Endothelial cell of umbilical vein (primary cell): ENCODE results near the gene IGF2BP1. TPM values are rescaled to one million over a fixed set of nuclear protein-coding genes. Genes with fewer than 3 reads are reported as not detected.

Experiments used
- BruUV-seq: library from RNA; stranded (reverse); fragments of 400-500 nt; replicated peaks from 2 replicates; lab custom pipeline; 2021; lab: Mats Ljungman, UMichigan
- CTCF ChIA-PET: fragments of 300-600, 350-600 bp; sonication (Branson Sonifier 250); formaldehyde crosslinking; loops from one replicate; lab custom pipeline; 2021; ENCODE audit warnings: antibody characterized with exemption, inconsistent platforms; lab: Charles Lee
- POLR2A ChIA-PET: fragments of 300-600, 350-600 bp; sonication (Branson Sonifier 250); formaldehyde crosslinking; loops from one replicate; lab custom pipeline; 2021; ENCODE audit warnings: antibody characterized with exemption, inconsistent platforms; lab: Charles Lee
- DNase-seq: peaks from one replicate; pipeline ENCODE4 v3.0.0-alpha.2; 2011; ENCODE audit warnings: low read depth, low spot score
- FAIRE-seq: peaks from 2 replicates; lab custom pipeline; 2011; peaks lifted over from hg19 to GRCh38; lab: Jason Lieb, UNC
- H2AFZ ChIP-seq: 2 replicates; pipeline ENCODE4 v1.6.0; 2012; ENCODE audit warnings: low read depth, low read length, control low read depth, inconsistent platforms
- H3K27ac ChIP-seq: 2 replicates; pipeline ENCODE4 v1.5.1; 2011; ENCODE audit warnings: low read depth, mild to moderate bottlenecking, control low read depth, low read length, moderate library complexity; ENCODE audit not compliant: insufficient read depth
- H3K27me3 ChIP-seq, 2 experiments: 2 replicates each; pipeline versions ENCODE4 v1.6.0 to v1.6.1; 2011; ENCODE audit warnings: low read length in 2 of 2, mixed read lengths in 1 of 2; ENCODE audit not compliant: control insufficient read depth in 2 of 2, insufficient read depth in 2 of 2
- H3K36me3 ChIP-seq, 2 experiments: 2 replicates in 1 of 2; 3 replicates in 1 of 2; pipeline ENCODE4 v1.5.1; 2011; ENCODE audit warnings: low read length in 2 of 2, mild to moderate bottlenecking in 1 of 2, moderate library complexity in 1 of 2; ENCODE audit not compliant: control insufficient read depth in 2 of 2, insufficient read depth in 2 of 2; ENCODE audit errors: extremely low read depth in 1 of 2
- H3K4me1 ChIP-seq: 3 replicates; pipeline ENCODE4 v1.5.1; 2011; ENCODE audit warnings: mild to moderate bottlenecking, low read length; ENCODE audit not compliant: control insufficient read depth, insufficient read depth; ENCODE audit errors: extremely low read depth
- H3K4me2 ChIP-seq: 2 replicates; pipeline ENCODE4 v1.6.1; 2011; ENCODE audit warnings: low read length, control low read depth, mixed read lengths; ENCODE audit not compliant: insufficient read depth
- H3K4me3 ChIP-seq, 3 experiments: fragments of 200-600 bp in 1 of 3; sonication (generic), shearing (Covaris generic) in 1 of 3; replicated peaks in 1 of 3; 2 replicates each; pipeline ENCODE4 v1.5.1; 2011 to 2016; ENCODE audit warnings: control low read depth in 3 of 3, low read length in 3 of 3, mild to moderate bottlenecking in 2 of 3, inconsistent platforms in 1 of 3, low read depth in 1 of 3, moderate library complexity in 1 of 3; ENCODE audit not compliant: insufficient read depth in 1 of 3
- H3K79me2 ChIP-seq: 2 replicates; pipeline ENCODE4 v1.6.0; 2012; ENCODE audit warnings: low read length, inconsistent platforms; ENCODE audit not compliant: control insufficient read depth, insufficient read depth
- H3K9ac ChIP-seq: replicated peaks from 2 replicates; pipeline ENCODE3; 2011; ENCODE audit warnings: low read length, control low read depth; ENCODE audit not compliant: insufficient read depth; ENCODE audit errors: extremely low read depth
- H3K9me1 ChIP-seq: replicated peaks from 3 replicates; pipeline ENCODE4 v1.6.0; 2011; ENCODE audit warnings: mild to moderate bottlenecking, low read length; ENCODE audit not compliant: control insufficient read depth, insufficient read depth; ENCODE audit errors: extremely low read depth
- H3K9me3 ChIP-seq: replicated peaks from 2 replicates; pipeline ENCODE4 v1.5.1; 2012; ENCODE audit warnings: low read length, inconsistent platforms; ENCODE audit not compliant: control insufficient read depth, insufficient read depth
- H4K20me1 ChIP-seq: replicated peaks from 2 replicates; pipeline ENCODE3; 2011; ENCODE audit warnings: mild to moderate bottlenecking, low read length; ENCODE audit not compliant: control insufficient read depth, insufficient read depth; ENCODE audit errors: extremely low read depth
- EZH2 ChIP-seq: IDR thresholded peaks from 2 replicates; pipeline ENCODE4 v1.6.1; 2012; ENCODE audit warnings: borderline replicate concordance, low read depth, mild to moderate bottlenecking, moderate library complexity, low read length, inconsistent platforms; ENCODE audit not compliant: severe bottlenecking
- FOS ChIP-seq: IDR thresholded peaks from 2 replicates; pipeline ENCODE4 v1.6.1; 2011; ENCODE audit warnings: mild to moderate bottlenecking, low read length, moderate library complexity, borderline replicate concordance; ENCODE audit not compliant: insufficient read depth
- GATA2 ChIP-seq: IDR thresholded peaks from 2 replicates; pipeline ENCODE4 v1.7.0; 2011; ENCODE audit warnings: low read depth, mild to moderate bottlenecking, moderate library complexity, mixed read lengths, low read length; ENCODE audit not compliant: insufficient read length, insufficient read depth
- JUN ChIP-seq: IDR thresholded peaks from 2 replicates; pipeline ENCODE4 v1.6.1; 2011; ENCODE audit warnings: borderline replicate concordance, low read depth; ENCODE audit not compliant: insufficient read length, insufficient read depth
- MYC ChIP-seq: IDR thresholded peaks from one replicate; pipeline ENCODE4 v1.6.1; 2011; ENCODE audit warnings: mild to moderate bottlenecking, low read depth, low read length
- POLR2A ChIP-seq: IDR thresholded peaks from 2 replicates; pipeline ENCODE4 v1.6.1; 2012; ENCODE audit warnings: low read depth, mild to moderate bottlenecking, control low read depth, low read length
- POLR2AphosphoS5 ChIP-seq: IDR thresholded peaks from 2 replicates; pipeline ENCODE4 v1.6.1; 2012; ENCODE audit warnings: low read depth, mild to moderate bottlenecking, control low read depth, low read length, moderate library complexity; ENCODE audit not compliant: insufficient read depth
- dilution Hi-C: fragments of 300-500 bp; cut with MboI; formaldehyde crosslinking; loops from one replicate; pipeline ENCODE4 v1.15.0; 2019; ENCODE audit warnings: low sequenced_read_pairs; ENCODE audit not compliant: extremely low pct_ligation_motif_present
- intact Hi-C: fragments of 100-400 bp; cut with micrococcal nuclease; formaldehyde crosslinking; loops from one replicate; pipeline ENCODE4 v1.10.0; 2022
- polyA plus RNA-seq, 4 experiments: library from polyadenylated mRNA; depleted of rRNA in 3 of 4; stranded (reverse) in 3 of 4; unstranded in 1 of 4; fragments of >200 nt; gene quantifications; 2 replicates each; pipeline versions ENCODE4 v1.2.1 to v1.2.3, GENCODE V29; 2011 to 2012; ENCODE audit warnings: missing spikeins in 1 of 4
- total RNA-seq: library from RNA; stranded (reverse); gene quantifications from 2 replicates; pipeline ENCODE4 v1.2.3, GENCODE V29; 2021
- TF ChIP-seq, protein P1 (sequence below), 2 donors: IDR thresholded peaks; 1 replicate in 1 of 2; 2 replicates in 1 of 2; pipeline ENCODE4 v1.5.1; 2011; ENCODE audit warnings: low read length in 2 of 2, mild to moderate bottlenecking in 2 of 2, moderate library complexity in 2 of 2, control low read depth in 1 of 2, inconsistent platforms in 1 of 2, low read depth in 1 of 2; ENCODE audit not compliant: insufficient read depth in 1 of 2; ENCODE audit errors: extremely low read depth in 1 of 2
- TF ChIP-seq, protein P2 (sequence below): IDR thresholded peaks from 2 replicates; pipeline ENCODE4 v1.6.1; 2011; ENCODE audit not compliant: insufficient read depth, insufficient read length

Gene IGF2BP1
- total and polyA plus RNA-seq, 2 donors (not counting 3 experiments of a cell fraction or from before 2014, with no cell fraction given), result 9.5 to 99.5 TPM

DNA sequence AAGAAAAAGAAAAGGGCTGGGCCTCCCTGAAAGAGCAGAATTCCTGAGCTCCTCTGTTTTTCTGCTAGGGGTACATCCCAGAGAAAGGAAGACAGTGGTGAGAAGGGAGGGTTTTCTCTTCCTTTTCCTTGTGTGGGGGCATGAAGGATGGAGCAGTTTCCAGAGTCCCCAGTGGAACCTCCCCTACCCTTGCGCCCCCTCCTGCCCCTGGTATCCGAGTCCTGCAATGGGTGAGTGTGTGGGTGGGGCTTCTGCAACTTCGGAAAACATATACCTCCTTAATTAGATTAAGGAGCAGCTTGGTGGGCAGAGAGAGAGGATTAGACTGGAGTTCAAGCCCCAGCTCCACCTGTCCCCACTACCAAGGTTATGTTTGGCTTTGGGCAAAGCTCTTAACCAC, 23.4 kb upstream of the IGF2BP1 start:
- ChIA-PET POLR2A (no interaction called here), CTCF (interaction anchor here (0.7 to 4.5 kb wide), 4 partner anchors 11 to 59 kb away, joined by 3 to 26 read pairs (median 8); no protein-coding TSS in a partner anchor)
- FAIRE-seq (no peak), DNase-seq (no peak)
- no TSS peak for BruUV-seq
- no peaks in the 10 kb centered on the region for H4K20me1 ChIP-seq
- H3K27ac ChIP-seq, result no peak overlapping the region
- no peak overlapping the region for H2AFZ ChIP-seq
- H3K79me2 ChIP-seq, result no peaks in the 10 kb centered on the region
- dilution Hi-C loops (no loop called here), intact Hi-C loops (loop anchor here (2.0 kb wide), 1 partner anchor 21 kb away; no protein-coding TSS in a partner anchor)
- H3K4me3 ChIP-seq, result no peak overlapping the region
- H3K9ac ChIP-seq, result no peak overlapping the region
- peaks cover 15% of the 10 kb centered on the region for H3K4me1 ChIP-seq
- peaks cover 2% of the 10 kb centered on the region in 2 experiments for H3K27me3 ChIP-seq
- H3K9me3 ChIP-seq, result no peaks in the 10 kb centered on the region
- H3K36me3 ChIP-seq, result no peaks in the 10 kb centered on the region
- no peak overlapping the region for H3K4me2 ChIP-seq
- H3K9me1 ChIP-seq, result no peaks in the 10 kb centered on the region
- TF ChIP-seq, protein P1, sequence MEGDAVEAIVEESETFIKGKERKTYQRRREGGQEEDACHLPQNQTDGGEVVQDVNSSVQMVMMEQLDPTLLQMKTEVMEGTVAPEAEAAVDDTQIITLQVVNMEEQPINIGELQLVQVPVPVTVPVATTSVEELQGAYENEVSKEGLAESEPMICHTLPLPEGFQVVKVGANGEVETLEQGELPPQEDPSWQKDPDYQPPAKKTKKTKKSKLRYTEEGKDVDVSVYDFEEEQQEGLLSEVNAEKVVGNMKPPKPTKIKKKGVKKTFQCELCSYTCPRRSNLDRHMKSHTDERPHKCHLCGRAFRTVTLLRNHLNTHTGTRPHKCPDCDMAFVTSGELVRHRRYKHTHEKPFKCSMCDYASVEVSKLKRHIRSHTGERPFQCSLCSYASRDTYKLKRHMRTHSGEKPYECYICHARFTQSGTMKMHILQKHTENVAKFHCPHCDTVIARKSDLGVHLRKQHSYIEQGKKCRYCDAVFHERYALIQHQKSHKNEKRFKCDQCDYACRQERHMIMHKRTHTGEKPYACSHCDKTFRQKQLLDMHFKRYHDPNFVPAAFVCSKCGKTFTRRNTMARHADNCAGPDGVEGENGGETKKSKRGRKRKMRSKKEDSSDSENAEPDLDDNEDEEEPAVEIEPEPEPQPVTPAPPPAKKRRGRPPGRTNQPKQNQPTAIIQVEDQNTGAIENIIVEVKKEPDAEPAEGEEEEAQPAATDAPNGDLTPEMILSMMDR (IDR thresholded peaks at IDR 0.05; ENCODE audit: extremely low read depth in 1 of 2, insufficient read depth in 1 of 2, low read depth in 1 of 2, low read length in 2 of 2), result no peak
- TF ChIP-seq POLR2A, result no peak
- no peak for TF ChIP-seq FOS
- TF ChIP-seq JUN, result no peak
- no peak for TF ChIP-seq EZH2
- TF ChIP-seq MYC, result no peak
- TF ChIP-seq, protein P2, sequence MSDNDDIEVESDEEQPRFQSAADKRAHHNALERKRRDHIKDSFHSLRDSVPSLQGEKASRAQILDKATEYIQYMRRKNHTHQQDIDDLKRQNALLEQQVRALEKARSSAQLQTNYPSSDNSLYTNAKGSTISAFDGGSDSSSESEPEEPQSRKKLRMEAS, result no peak
- no peak for TF ChIP-seq GATA2
- no peak for TF ChIP-seq POLR2AphosphoS5
